OCI-M2 (cell line): ENCODE data around the gene KLB.
"Not testable (repeated sequence)": the region's sequence is repeated elsewhere in the genome, so short reads cannot be mapped to it uniquely, and the experiment has no call there.

Experiments used
- DNase-seq: peaks from one replicate; lab custom pipeline; 2025; ENCODE audit not compliant: unreplicated experiment; lab: John Stamatoyannopoulos, UW

Gene KLB

GRCh38 chr4:39406763-39407583, at the start of gene KLB:
KLB (plus strand) TSS chr4:39406930; CDS start chr4:39406950, 20 bp downstream.
- DNase-seq, result no peak

- DNase-seq, result no peak
Measured at GRCh38 chr4:39357002-39357401, 49.7 kb upstream of the KLB start.

- DNase-seq, result not testable (repeated sequence)
Measured at GRCh38 chr4:39360611-39361010, 46.1 kb upstream of the KLB start.

- DNase-seq, result no peak
Measured at GRCh38 chr4:39362827-39363226, 43.9 kb upstream of the KLB start.

GRCh38 chr4:39363773-39364393, 42.8 kb upstream of the KLB start:
- DNase-seq, result no peak

- DNase-seq, result no peak
Measured at GRCh38 chr4:39365360-39365759, 41.4 kb upstream of the KLB start.

- DNase-seq, result peak; percentile 7
Measured at GRCh38 chr4:39365830-39366771, 40.6 kb upstream of the KLB start, which contains the start of gene RFC1. RFC1 (minus strand) TSS chr4:39366362; CDS start chr4:39366241, 121 bp downstream.

GRCh38 chr4:39367166-39367565, 39.6 kb upstream of the KLB start:
- DNase-seq, result no peak

GRCh38 chr4:39369301-39369700, 37.4 kb upstream of the KLB start:
- DNase-seq, result peak; percentile 5

- DNase-seq, result not testable (repeated sequence)
Measured at GRCh38 chr4:39371209-39371608, 35.5 kb upstream of the KLB start.

GRCh38 chr4:39375478-39375877, 31.3 kb upstream of the KLB start:
- DNase-seq, result no peak

- no peak for DNase-seq
Measured at GRCh38 chr4:39383690-39384089, 23.0 kb upstream of the KLB start.

- DNase-seq, result no peak
Measured at GRCh38 chr4:39384563-39384962, 22.2 kb upstream of the KLB start.

GRCh38 chr4:39390603-39391002, 16.1 kb upstream of the KLB start:
- DNase-seq, result no peak

- no peak for DNase-seq
Measured at GRCh38 chr4:39394706-39395105, 12.0 kb upstream of the KLB start.

- not testable (repeated sequence) for DNase-seq
Measured at GRCh38 chr4:39401640-39402039, 5.1 kb upstream of the KLB start.

GRCh38 chr4:39407584-39407885, 805 bp downstream of the KLB start:
- DNase-seq, result no peak

- no peak for DNase-seq
Measured at GRCh38 chr4:39410415-39410814, 3.7 kb downstream of the KLB start.

GRCh38 chr4:39411561-39411960, 4.8 kb downstream of the KLB start:
- not testable (repeated sequence) for DNase-seq

- DNase-seq, result no peak
Measured at GRCh38 chr4:39415678-39416283, 9.1 kb downstream of the KLB start.

GRCh38 chr4:39422247-39422646, 15.5 kb downstream of the KLB start:
- DNase-seq, result no peak
